Lower leg skin (tissue), 4 donors: Measurements from ENCODE around the gene ATP23. TPM values are rescaled to one million over a fixed set of nuclear protein-coding genes. Genes with fewer than 3 reads are reported as not detected.

ENCODE experiments used
- DNase-seq, 2 donors: peaks; one replicate each; pipeline ENCODE4 v3.0.0-alpha.2; 2019; ENCODE audit warnings: low spot score in 2 of 2
- H3K4me3 ChIP-seq: fragments of 200-600 bp; sonication (generic); 2 replicates; pipeline ENCODE4 v1.5.1; 2017; ENCODE audit warnings: mild to moderate bottlenecking, low read depth; ENCODE audit not compliant: poor library complexity, severe bottlenecking
- POLR2A ChIP-seq, 2 donors: fragments of 450-650 bp; IDR thresholded peaks; one replicate each; pipeline ENCODE4 v1.6.1; 2016 to 2017; ENCODE audit warnings: antibody characterized with exemption in 2 of 2, mild to moderate bottlenecking in 1 of 2, moderate library complexity in 1 of 2
- WGBS, 2 donors: methylation state at CpG; one replicate each; pipeline ENCODE4 v1.1.5; 2018; 5-methylcytosine and 5-hydroxymethylcytosine counted together
- intact Hi-C: fragments of 100-400 bp; cut with DNase I; formaldehyde crosslinking; loops from one replicate; pipeline ENCODE4 v1.15.0; 2023; ENCODE audit warnings: low total_unique reads
- total RNA-seq, 4 donors: library from RNA; depleted of rRNA; stranded (reverse); fragments of >200 nt; gene quantifications; one replicate each; pipeline ENCODE4 v1.1.0, GENCODE V29; 2016
- TF ChIP-seq, protein P1 (sequence below), 3 donors: fragments of 450-650 bp; IDR thresholded peaks; one replicate each; pipeline ENCODE4 v1.5.1; 2016; ENCODE audit warnings: antibody characterized with exemption in 3 of 3, mild to moderate bottlenecking in 3 of 3, moderate library complexity in 2 of 3

ATP23 gene
- total RNA-seq, 4 donors from 2014 or later: 3.0 to 14.3 (median 10.8) TPM

- no peak for TF ChIP-seq POLR2A (IDR thresholded peaks at IDR 0.05)
- TF ChIP-seq, protein P1, sequence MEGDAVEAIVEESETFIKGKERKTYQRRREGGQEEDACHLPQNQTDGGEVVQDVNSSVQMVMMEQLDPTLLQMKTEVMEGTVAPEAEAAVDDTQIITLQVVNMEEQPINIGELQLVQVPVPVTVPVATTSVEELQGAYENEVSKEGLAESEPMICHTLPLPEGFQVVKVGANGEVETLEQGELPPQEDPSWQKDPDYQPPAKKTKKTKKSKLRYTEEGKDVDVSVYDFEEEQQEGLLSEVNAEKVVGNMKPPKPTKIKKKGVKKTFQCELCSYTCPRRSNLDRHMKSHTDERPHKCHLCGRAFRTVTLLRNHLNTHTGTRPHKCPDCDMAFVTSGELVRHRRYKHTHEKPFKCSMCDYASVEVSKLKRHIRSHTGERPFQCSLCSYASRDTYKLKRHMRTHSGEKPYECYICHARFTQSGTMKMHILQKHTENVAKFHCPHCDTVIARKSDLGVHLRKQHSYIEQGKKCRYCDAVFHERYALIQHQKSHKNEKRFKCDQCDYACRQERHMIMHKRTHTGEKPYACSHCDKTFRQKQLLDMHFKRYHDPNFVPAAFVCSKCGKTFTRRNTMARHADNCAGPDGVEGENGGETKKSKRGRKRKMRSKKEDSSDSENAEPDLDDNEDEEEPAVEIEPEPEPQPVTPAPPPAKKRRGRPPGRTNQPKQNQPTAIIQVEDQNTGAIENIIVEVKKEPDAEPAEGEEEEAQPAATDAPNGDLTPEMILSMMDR (IDR thresholded peaks at IDR 0.05): no peak
- 51 to 70% methylated on average over 3 of the region's 3 CpGs for WGBS, 2 donors
- no peak overlapping the region for H3K4me3 ChIP-seq
- intact Hi-C loops: loop anchor here (10.0 kb wide), 2 partner anchors 102 to 322 kb away; no protein-coding TSS in a partner anchor
- DNase-seq: no peak
These were observed 34.1 kb upstream of the ATP23 start for GRCh38 chr12:57907281-57907680.

DNA sequence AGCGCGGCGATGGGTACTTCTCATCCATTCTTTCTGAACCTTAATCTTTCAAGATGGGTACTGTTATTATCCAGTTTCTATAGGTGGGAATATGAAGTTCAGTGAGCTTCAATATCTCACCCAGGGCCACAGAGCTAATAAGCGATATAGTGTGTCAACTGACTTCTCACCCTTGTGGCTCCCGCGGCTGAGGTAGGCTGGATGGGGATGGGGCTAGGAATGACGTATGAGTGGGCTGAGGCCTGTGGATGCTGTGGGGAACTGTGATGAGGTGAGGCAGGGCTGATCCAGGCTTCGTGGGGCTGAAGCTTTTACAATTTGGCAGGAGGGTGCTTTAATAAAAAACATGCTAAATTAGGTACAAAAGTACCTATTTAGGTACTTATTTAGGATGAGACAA is 32.9 kb upstream of the ATP23 start:
- TF ChIP-seq POLR2A (IDR thresholded peaks at IDR 0.05): no peak
- TF ChIP-seq, protein P1 (IDR thresholded peaks at IDR 0.05): no peak
- no peak overlapping the region for H3K4me3 ChIP-seq
- 79 to 86% methylated on average over 8 of the region's 8 CpGs for WGBS, 2 donors
- intact Hi-C loops: loop anchor here (10.0 kb wide), 2 partner anchors 104 to 324 kb away; no protein-coding TSS in a partner anchor
- no peak for DNase-seq

GRCh38 chr12:57909056-57909455 is 32.3 kb upstream of the ATP23 start:
- WGBS, 2 donors: 90% methylated on average over 4 of the region's 4 CpGs
- intact Hi-C loops: loop anchor here (10.0 kb wide), 2 partner anchors 104 to 324 kb away; no protein-coding TSS in a partner anchor
- no peak overlapping the region for H3K4me3 ChIP-seq
- no peak for TF ChIP-seq POLR2A (IDR thresholded peaks at IDR 0.05)
- TF ChIP-seq, protein P1 (IDR thresholded peaks at IDR 0.05): no peak
- DNase-seq: no peak

- intact Hi-C loops: loop anchor here (10.0 kb wide), 2 partner anchors 105 to 325 kb away; no protein-coding TSS in a partner anchor
- H3K4me3 ChIP-seq: no peak overlapping the region
- no peak for DNase-seq
- WGBS, 2 donors: 86 to 90% methylated on average over 4 of the region's 4 CpGs
- no peak for TF ChIP-seq POLR2A (IDR thresholded peaks at IDR 0.05)
- TF ChIP-seq, protein P1 (IDR thresholded peaks at IDR 0.05): no peak
These were observed 31.8 kb upstream of the ATP23 start for GRCh38 chr12:57909611-57910010.

GRCh38 chr12:57918147-57918546 is 23.2 kb upstream of the ATP23 start:
- intact Hi-C loops: no loop called here
- 67 to 74% methylated on average over 4 of the region's 4 CpGs for WGBS, 2 donors
- DNase-seq: no peak
- TF ChIP-seq POLR2A (IDR thresholded peaks at IDR 0.05): no peak
- TF ChIP-seq, protein P1 (IDR thresholded peaks at IDR 0.05): no peak
- no peak overlapping the region for H3K4me3 ChIP-seq

GRCh38 chr12:57927086-57927485 is 14.3 kb upstream of the ATP23 start:
- intact Hi-C loops: no loop called here
- 58 to 60% methylated on average over 3 of the region's 3 CpGs for WGBS, 2 donors
- DNase-seq: no peak

More at GRCh38 chr12:57927086-57927485, 14.3 kb upstream of the ATP23 start:
- no peak overlapping the region for H3K4me3 ChIP-seq
- TF ChIP-seq POLR2A (IDR thresholded peaks at IDR 0.05): no peak
- TF ChIP-seq, protein P1 (IDR thresholded peaks at IDR 0.05): no peak
